ENCODE data around the gene MPP4.

DNA sequence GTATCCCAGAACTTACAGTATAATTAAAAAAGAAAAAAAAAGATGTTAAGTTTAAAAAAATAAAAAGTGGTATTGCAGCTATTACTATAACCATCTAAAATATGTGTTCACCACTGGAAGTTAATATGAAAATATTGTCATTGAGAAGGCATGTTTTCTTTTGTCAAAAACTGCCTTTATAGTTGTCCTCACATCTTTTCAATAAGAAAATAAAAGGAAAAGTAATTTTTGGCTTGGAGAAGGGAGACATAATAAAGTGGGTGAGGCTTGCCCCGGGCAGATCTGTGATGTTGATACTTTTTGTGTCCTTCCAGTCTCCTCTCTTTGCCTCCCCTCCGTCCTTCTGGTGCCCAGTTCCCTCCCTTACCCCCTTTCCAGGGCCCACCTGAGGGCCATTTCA, 24.9 kb downstream of the MPP4 start:
- TF ChIP-seq, protein P1, sequence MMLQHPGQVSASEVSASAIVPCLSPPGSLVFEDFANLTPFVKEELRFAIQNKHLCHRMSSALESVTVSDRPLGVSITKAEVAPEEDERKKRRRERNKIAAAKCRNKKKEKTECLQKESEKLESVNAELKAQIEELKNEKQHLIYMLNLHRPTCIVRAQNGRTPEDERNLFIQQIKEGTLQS (IDR thresholded peaks at IDR 0.05), result no peak
- TF ChIP-seq NR2F2 (IDR thresholded peaks at IDR 0.05), result no peak
- TF ChIP-seq YY1 (IDR thresholded peaks at IDR 0.05), result no peak
- TF ChIP-seq, protein P2, sequence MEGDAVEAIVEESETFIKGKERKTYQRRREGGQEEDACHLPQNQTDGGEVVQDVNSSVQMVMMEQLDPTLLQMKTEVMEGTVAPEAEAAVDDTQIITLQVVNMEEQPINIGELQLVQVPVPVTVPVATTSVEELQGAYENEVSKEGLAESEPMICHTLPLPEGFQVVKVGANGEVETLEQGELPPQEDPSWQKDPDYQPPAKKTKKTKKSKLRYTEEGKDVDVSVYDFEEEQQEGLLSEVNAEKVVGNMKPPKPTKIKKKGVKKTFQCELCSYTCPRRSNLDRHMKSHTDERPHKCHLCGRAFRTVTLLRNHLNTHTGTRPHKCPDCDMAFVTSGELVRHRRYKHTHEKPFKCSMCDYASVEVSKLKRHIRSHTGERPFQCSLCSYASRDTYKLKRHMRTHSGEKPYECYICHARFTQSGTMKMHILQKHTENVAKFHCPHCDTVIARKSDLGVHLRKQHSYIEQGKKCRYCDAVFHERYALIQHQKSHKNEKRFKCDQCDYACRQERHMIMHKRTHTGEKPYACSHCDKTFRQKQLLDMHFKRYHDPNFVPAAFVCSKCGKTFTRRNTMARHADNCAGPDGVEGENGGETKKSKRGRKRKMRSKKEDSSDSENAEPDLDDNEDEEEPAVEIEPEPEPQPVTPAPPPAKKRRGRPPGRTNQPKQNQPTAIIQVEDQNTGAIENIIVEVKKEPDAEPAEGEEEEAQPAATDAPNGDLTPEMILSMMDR (IDR thresholded peaks at IDR 0.05; ENCODE audit: low read depth, low read length, missing input control), result no peak
- no peak for TF ChIP-seq RAD21 (IDR thresholded peaks at IDR 0.05)

Data from liver (tissue), 3 donors.